CD14-positive monocyte (primary cell): Measurements from ENCODE around the gene ID4. TPM values are rescaled to one million over a fixed set of nuclear protein-coding genes. Genes with fewer than 3 reads are reported as not detected.

ENCODE experiments used
- DNase-seq, 3 donors: peaks; one replicate each; pipeline ENCODE4 v3.0.0-alpha.2; 2011 to 2022
- H2AFZ ChIP-seq: 2 replicates; pipeline ENCODE4 v1.6.0; 2012; ENCODE audit warnings: mild to moderate bottlenecking, low read depth, low read length, inconsistent platforms; ENCODE audit not compliant: insufficient read depth, poor library complexity, severe bottlenecking
- H3K27ac ChIP-seq, 2 donors: 1 replicate in 1 of 2; 2 replicates in 1 of 2; pipeline ENCODE4 v1.5.1; 2012 to 2013; ENCODE audit warnings: low read length in 2 of 2, control low read depth in 1 of 2, inconsistent platforms in 1 of 2, low read depth in 1 of 2, mild to moderate bottlenecking in 1 of 2
- H3K27me3 ChIP-seq, 2 donors: one replicate each; pipeline versions ENCODE4 v1.6.0 to v1.6.1; 2011 to 2013; ENCODE audit warnings: low read length in 2 of 2; ENCODE audit not compliant: control insufficient read depth in 2 of 2, insufficient read depth in 2 of 2
- H3K36me3 ChIP-seq, 2 donors: replicated peaks in 1 of 2; 1 replicate in 1 of 2; 2 replicates in 1 of 2; pipeline versions ENCODE4 v1.5.1 to v1.6.1; 2012 to 2013; ENCODE audit warnings: low read length in 2 of 2, control low read depth in 1 of 2, inconsistent platforms in 1 of 2, mild to moderate bottlenecking in 1 of 2; ENCODE audit not compliant: insufficient read depth in 2 of 2, control insufficient read depth in 1 of 2
- H3K4me1 ChIP-seq, 2 donors: 1 replicate in 1 of 2; 2 replicates in 1 of 2; pipeline versions ENCODE4 v1.5.1 to v1.6.1; 2012 to 2013; ENCODE audit warnings: low read length in 2 of 2, control low read depth in 1 of 2, inconsistent platforms in 1 of 2, mild to moderate bottlenecking in 1 of 2, moderate library complexity in 1 of 2; ENCODE audit not compliant: insufficient read depth in 2 of 2, control insufficient read depth in 1 of 2
- H3K4me2 ChIP-seq: replicated peaks from 2 replicates; pipeline ENCODE3; 2012; ENCODE audit warnings: low read length, moderate library complexity, mild to moderate bottlenecking; ENCODE audit not compliant: poor library complexity, severe bottlenecking; ENCODE audit errors: extremely low read depth
- H3K4me3 ChIP-seq, 3 experiments: fragments of 200-600 bp in 1 of 3; sonication (generic) in 1 of 3; replicated peaks in 1 of 3; 1 replicate in 2 of 3; 2 replicates in 1 of 3; pipeline ENCODE4 v1.5.1; 2011 to 2013; ENCODE audit warnings: low read length in 3 of 3, mild to moderate bottlenecking in 3 of 3, control low read depth in 2 of 3, low read depth in 2 of 3, inconsistent platforms in 1 of 3, moderate library complexity in 1 of 3
- H3K79me2 ChIP-seq: 2 replicates; pipeline ENCODE4 v1.6.0; 2012; ENCODE audit warnings: mild to moderate bottlenecking, control low read depth, inconsistent platforms, low read length, moderate library complexity; ENCODE audit not compliant: insufficient read depth
- H3K9ac ChIP-seq: 2 replicates; pipeline ENCODE4 v1.6.0; 2017; ENCODE audit warnings: low read length, mild to moderate bottlenecking; ENCODE audit not compliant: insufficient read depth, poor library complexity, severe bottlenecking
- H3K9me3 ChIP-seq, 2 donors: replicated peaks in 1 of 2; 1 replicate in 1 of 2; 2 replicates in 1 of 2; pipeline versions ENCODE4 v1.5.1 to v1.6.1; 2012 to 2013; ENCODE audit warnings: low read length in 2 of 2, control low read depth in 1 of 2; ENCODE audit not compliant: control insufficient read depth in 1 of 2, insufficient read depth in 1 of 2
- H4K20me1 ChIP-seq: 2 replicates; pipeline ENCODE4 v1.6.0; 2012; ENCODE audit warnings: mild to moderate bottlenecking, low read length, control low read depth, moderate library complexity; ENCODE audit not compliant: insufficient read depth
- H3K27ac Mint-ChIP-seq, 7 donors: one replicate each; pipeline ENCODE4 v1.8.0; 2020; ENCODE audit warnings: mild to moderate bottlenecking in 7 of 7, mixed read lengths in 7 of 7, moderate library complexity in 6 of 7, inconsistent platforms in 2 of 7
- H3K27me3 Mint-ChIP-seq, 3 donors: one replicate each; pipeline ENCODE4 v1.8.0; 2021 to 2022; ENCODE audit warnings: low read depth in 3 of 3, mild to moderate bottlenecking in 3 of 3, mixed read lengths in 3 of 3, moderate library complexity in 3 of 3, inconsistent platforms in 1 of 3
- H3K36me3 Mint-ChIP-seq, 2 donors: one replicate each; pipeline ENCODE4 v1.8.0; 2020; ENCODE audit warnings: mixed read lengths in 2 of 2, inconsistent platforms in 1 of 2, mild to moderate bottlenecking in 1 of 2
- H3K4me1 Mint-ChIP-seq: one replicate; pipeline ENCODE4 v1.8.0; 2020; ENCODE audit warnings: mild to moderate bottlenecking, mixed read lengths
- H3K4me3 Mint-ChIP-seq, 2 donors: one replicate each; pipeline ENCODE4 v1.8.0; 2020; ENCODE audit warnings: mild to moderate bottlenecking in 2 of 2, mixed read lengths in 2 of 2, moderate library complexity in 1 of 2
- H3K9me3 Mint-ChIP-seq, 7 donors: one replicate each; pipeline ENCODE4 v1.8.0; 2020 to 2022; ENCODE audit warnings: mixed read lengths in 7 of 7, mild to moderate bottlenecking in 6 of 7, moderate library complexity in 6 of 7, inconsistent platforms in 2 of 7
- CTCF ChIP-seq: fragments of 200-600 bp; IDR thresholded peaks from one replicate; pipeline ENCODE4 v1.8.0; 2022; ENCODE audit warnings: antibody characterized with exemption, mild to moderate bottlenecking
- WGBS: methylation state at CpG from one replicate; pipeline ENCODE4 v1.1.5; 2013; ENCODE audit warnings: missing lambda C conversion rate; ENCODE audit not compliant: insufficient coverage; 5-methylcytosine and 5-hydroxymethylcytosine counted together
- intact Hi-C, 2 donors: fragments of 100-400 bp; cut with micrococcal nuclease; formaldehyde crosslinking; loops; one replicate each; pipeline versions ENCODE4 v1.15.0 to v1.15.1; 2023
- polyA plus RNA-seq, 3 donors: library from polyadenylated mRNA; depleted of rRNA in 1 of 3; unstranded in 2 of 3; stranded (reverse) in 1 of 3; fragments of 300-500 nt in 2 of 3; fragments of >200 nt in 1 of 3; fragmentation: Illumina TruSeq in 2 of 3; gene quantifications; 1 replicate in 2 of 3; 2 replicates in 1 of 3; pipeline ENCODE4 v1.2.3, GENCODE V29; 2012 to 2021

Gene ID4
- polyA plus RNA-seq, 3 donors: not detected

GRCh38 chr6:19866173-19866984, 29.2 kb downstream of the ID4 start:
- Mint-ChIP-seq H3K27ac (no peak overlapping the region), H3K4me3 (no peak overlapping the region), H3K36me3 (no peaks in the 10 kb centered on the region), H3K9me3 (peaks cover 0 to 1% (median 0%) of the 10 kb centered on the region in 7 donors), H3K4me1 (no peaks in the 10 kb centered on the region), H3K27me3 (peaks cover 0 to 5% (median 3%) of the 10 kb centered on the region in 3 donors)
- Histone ChIP-seq H3K79me2 (no peaks in the 10 kb centered on the region), H3K4me1 (no peaks in the 10 kb centered on the region), H3K9me3 (no peaks in the 10 kb centered on the region), H2AFZ (no peak overlapping the region), H3K4me2 (no peak overlapping the region), H3K27ac (no peak overlapping the region), H3K36me3 (no peaks in the 10 kb centered on the region), H4K20me1 (no peaks in the 10 kb centered on the region), H3K4me3 (no peak overlapping the region), H3K27me3 (peaks cover 0 to 3% of the 10 kb centered on the region in 2 donors), H3K9ac (no peak overlapping the region)
- DNase-seq: no peak
- intact Hi-C loops: no loop called here
- WGBS: 91% methylated on average over 8 of the region's 18 CpGs
- TF ChIP-seq CTCF: no peak

GRCh38 chr6:19866985-19867627, 29.9 kb downstream of the ID4 start:
- H3K4me2 ChIP-seq: no peak overlapping the region
- no peak overlapping the region for H3K4me3 ChIP-seq
- no peak overlapping the region for H3K27ac Mint-ChIP-seq
- no peak for TF ChIP-seq CTCF
- H3K9me3 Mint-ChIP-seq: peaks cover 0 to 1% (median 0%) of the 10 kb centered on the region in 7 donors
- H3K36me3 Mint-ChIP-seq: no peaks in the 10 kb centered on the region
- H3K27ac ChIP-seq: no peak overlapping the region
- 64% methylated on average over 2 of the region's 5 CpGs for WGBS
- H2AFZ ChIP-seq: no peak overlapping the region
- no peak for DNase-seq
- H3K9ac ChIP-seq: no peak overlapping the region
- H4K20me1 ChIP-seq: no peaks in the 10 kb centered on the region
- no peaks in the 10 kb centered on the region for H3K79me2 ChIP-seq
- H3K9me3 ChIP-seq: no peaks in the 10 kb centered on the region
- no peaks in the 10 kb centered on the region for H3K4me1 Mint-ChIP-seq
- H3K4me1 ChIP-seq: no peaks in the 10 kb centered on the region
- H3K27me3 ChIP-seq: peaks cover 0 to 3% of the 10 kb centered on the region in 2 donors
- H3K27me3 Mint-ChIP-seq: peaks cover 0 to 5% (median 3%) of the 10 kb centered on the region in 3 donors
- intact Hi-C loops: no loop called here
- no peak overlapping the region for H3K4me3 Mint-ChIP-seq
- no peaks in the 10 kb centered on the region for H3K36me3 ChIP-seq
